GM23338 (cell line): Measurements from ENCODE around the gene RGS3. TPM values are rescaled to one million over a fixed set of nuclear protein-coding genes. Genes with fewer than 3 reads are reported as not detected.

ENCODE experiments used
- ATAC-seq: fragments of 200-7000 bp; cut with Tn5 transposase; 3 replicates; pipeline ENCODE4 v1.9.1; 2020
- DNase-seq: peaks from one replicate; pipeline ENCODE4 v3.0.0-alpha.2; 2015; ENCODE audit warnings: low spot score
- H2AFZ ChIP-seq: fragments of 200-600 bp; sonication (generic); 2 replicates; pipeline ENCODE4 v1.8.0; 2016; ENCODE audit warnings: antibody characterized with exemption, mild to moderate bottlenecking, moderate library complexity
- H3F3A ChIP-seq: fragments of 200-600 bp; sonication (generic); replicated peaks from 2 replicates; pipeline ENCODE4 v1.8.0; 2017; ENCODE audit warnings: antibody characterized with exemption, mixed run types, low read depth
- H3K27ac ChIP-seq: fragments of 200-600 bp; sonication (generic); 2 replicates; pipeline ENCODE4 v1.6.1; 2016; ENCODE audit warnings: low read depth
- H3K27me3 ChIP-seq: fragments of 200-600 bp; sonication (generic); 2 replicates; pipeline ENCODE4 v1.8.0; 2016; ENCODE audit warnings: mild to moderate bottlenecking, mixed run types, moderate library complexity; ENCODE audit not compliant: insufficient read depth
- H3K36me3 ChIP-seq: fragments of 200-600 bp; sonication (generic); 2 replicates; pipeline ENCODE4 v1.8.0; 2016; ENCODE audit warnings: mild to moderate bottlenecking; ENCODE audit not compliant: insufficient read depth
- H3K4me1 ChIP-seq: fragments of 200-600 bp; sonication (generic); 2 replicates; pipeline ENCODE4 v1.8.0; 2016; ENCODE audit warnings: mild to moderate bottlenecking, moderate library complexity; ENCODE audit not compliant: insufficient read depth
- H3K4me2 ChIP-seq: fragments of 200-600 bp; sonication (generic); 2 replicates; pipeline ENCODE4 v1.7.1; 2017; ENCODE audit warnings: mixed run types
- H3K4me3 ChIP-seq: fragments of 200-600 bp; sonication (generic); 2 replicates; pipeline ENCODE4 v1.6.1; 2016; ENCODE audit warnings: mixed run types
- H3K79me2 ChIP-seq: fragments of 200-600 bp; sonication (generic); replicated peaks from 2 replicates; pipeline ENCODE4 v1.8.0; 2017; ENCODE audit warnings: mild to moderate bottlenecking; ENCODE audit not compliant: insufficient read depth
- H3K9me2 ChIP-seq: fragments of 200-600 bp; sonication (generic); 2 replicates; pipeline ENCODE4 v1.8.0; 2017; ENCODE audit not compliant: insufficient read depth
- H4K20me1 ChIP-seq: fragments of 200-600 bp; sonication (generic); replicated peaks from 2 replicates; pipeline ENCODE4 v1.8.0; 2017; ENCODE audit warnings: mild to moderate bottlenecking; ENCODE audit not compliant: insufficient read depth
- H3K27ac Mint-ChIP-seq: 2 replicates; pipeline ENCODE4 v1.8.0; 2020; ENCODE audit warnings: inconsistent platforms, mild to moderate bottlenecking, moderate library complexity, mixed read lengths
- H3K27me3 Mint-ChIP-seq: 3 replicates; pipeline ENCODE4 v1.8.0; 2022; ENCODE audit warnings: low read depth, mild to moderate bottlenecking, moderate library complexity, mixed read lengths, inconsistent platforms; ENCODE audit not compliant: insufficient read depth, poor library complexity
- H3K36me3 Mint-ChIP-seq: 3 replicates; pipeline ENCODE4 v1.8.0; 2021; ENCODE audit warnings: low read depth, mild to moderate bottlenecking, inconsistent platforms, moderate library complexity, mixed read lengths
- H3K4me1 Mint-ChIP-seq: 3 replicates; pipeline ENCODE4 v1.8.0; 2020; ENCODE audit warnings: mild to moderate bottlenecking, inconsistent platforms, mixed read lengths
- H3K4me3 Mint-ChIP-seq: 3 replicates; pipeline ENCODE4 v1.8.0; 2021; ENCODE audit warnings: moderate library complexity, mild to moderate bottlenecking, inconsistent platforms, mixed read lengths
- H3K9me3 Mint-ChIP-seq: 3 replicates; pipeline ENCODE4 v1.8.0; 2020; ENCODE audit warnings: moderate library complexity, mild to moderate bottlenecking, inconsistent platforms, mixed read lengths
- CREB1 ChIP-seq: fragments of 250-450 bp; sonication (Bioruptor Pico); IDR thresholded peaks from 2 replicates; pipeline ENCODE4 v1.5.0; 2020; ENCODE audit warnings: low read depth, mild to moderate bottlenecking, moderate library complexity
- CTCF ChIP-seq, 2 experiments: fragments of 200-600 bp in 1 of 2; sonication (generic) in 1 of 2; conservative IDR thresholded peaks; 2 replicates each; pipeline versions ENCODE4 v1.5.1 to v1.6.1; 2016 to 2017; ENCODE audit warnings: antibody characterized with exemption in 2 of 2, low read depth in 2 of 2, mild to moderate bottlenecking in 2 of 2, moderate library complexity in 1 of 2
- ETS1 ChIP-seq: IDR thresholded peaks from 2 replicates; pipeline ENCODE4 v1.6.1; 2016; ENCODE audit warnings: antibody characterized with exemption
- EZH2 ChIP-seq: fragments of 200-600 bp; sonication (generic); IDR thresholded peaks from one replicate; pipeline ENCODE4 v1.8.0; 2017; ENCODE audit warnings: antibody characterized with exemption, mild to moderate bottlenecking, low read depth; ENCODE audit not compliant: unreplicated experiment
- EZH2phosphoT487 ChIP-seq: fragments of 200-600 bp; sonication (generic); IDR thresholded peaks from one replicate; pipeline ENCODE4 v1.8.1; 2018; ENCODE audit warnings: antibody characterized with exemption; ENCODE audit not compliant: unreplicated experiment
- JUNB ChIP-seq: IDR thresholded peaks from one replicate; pipeline ENCODE4 v1.6.1; 2016; ENCODE audit warnings: antibody characterized with exemption; ENCODE audit not compliant: unreplicated experiment
- NANOG ChIP-seq: IDR thresholded peaks from 2 replicates; pipeline ENCODE4 v1.6.1; 2016; ENCODE audit warnings: antibody characterized with exemption, borderline replicate concordance
- POLR2AphosphoS5 ChIP-seq: IDR thresholded peaks from 2 replicates; pipeline ENCODE4 v1.6.1; 2016; ENCODE audit warnings: antibody characterized with exemption, low read depth
- REST ChIP-seq: IDR thresholded peaks from one replicate; pipeline ENCODE4 v1.6.1; 2018; ENCODE audit warnings: antibody characterized with exemption; ENCODE audit not compliant: unreplicated experiment
- STAT1 ChIP-seq: IDR thresholded peaks from one replicate; pipeline ENCODE4 v1.6.1; 2016; ENCODE audit warnings: antibody characterized with exemption; ENCODE audit not compliant: unreplicated experiment
- ZNF114 ChIP-seq: fragments of 250-450 bp; sonication (Bioruptor Pico); IDR thresholded peaks from 2 replicates; pipeline ENCODE4 v1.5.0; 2020; ENCODE audit warnings: mild to moderate bottlenecking, moderate library complexity
- ZNF331 ChIP-seq: fragments of 250-450 bp; sonication (Bioruptor Pico); IDR thresholded peaks from 2 replicates; pipeline ENCODE4 v1.5.0; 2020; ENCODE audit warnings: low read depth, mild to moderate bottlenecking, moderate library complexity
- polyA plus RNA-seq: library from polyadenylated mRNA; unstranded; fragments of >200 nt; fragmentation: Nextera tagmentation; extraction: Ambion mirVana; gene quantifications from 2 replicates; pipeline ENCODE4 v1.2.1, GENCODE V29; 2016
- total RNA-seq: library from RNA; depleted of rRNA; stranded (reverse); fragments of >200 nt; shearing (Covaris generic); gene quantifications from 2 replicates; pipeline ENCODE4 v1.2.3, GENCODE V29; 2014

RGS3 gene
- total and polyA plus RNA-seq, 2 experiments from 2014 or later, result 14.2 to 24.3 TPM

- Histone ChIP-seq H3F3A (no peaks in the 10 kb centered on the region), H3K36me3 (no peaks in the 10 kb centered on the region), H3K27me3 (0 out of 2 replicates have a peak, but pooled peaks cover 2% of the 10 kb centered on the region), H3K4me1 (peaks cover 31% of the 10 kb centered on the region), H4K20me1 (no peaks in the 10 kb centered on the region), H3K79me2 (no peaks in the 10 kb centered on the region), H3K4me3 (no peak overlapping the region), H3K4me2 (no peak overlapping the region), H3K27ac (no peak overlapping the region), H3K9me2 (no peaks in the 10 kb centered on the region), H2AFZ (no peak overlapping the region)
- TF ChIP-seq POLR2AphosphoS5 (no peak), EZH2 (no peak), JUNB (no peak), ZNF114 (CRISPR knock-in tag) (no peak), CREB1 (no peak), CTCF (conservative IDR thresholded peaks at IDR 0.05; ENCODE audit: low read depth in 2 of 2) (no peak), NANOG (no peak), EZH2phosphoT487 (no peak), REST (no peak), STAT1 (no peak), ZNF331 (no peak), ETS1 (no peak)
- H3K9me3 Mint-ChIP-seq, result no peaks in the 10 kb centered on the region
- H3K27me3 Mint-ChIP-seq, result peaks cover 2% of the 10 kb centered on the region
- peaks cover 47% of the 10 kb centered on the region for H3K4me1 Mint-ChIP-seq
- ATAC-seq, result no peak
- H3K4me3 Mint-ChIP-seq, result no peak overlapping the region
- no peak for DNase-seq
- H3K27ac Mint-ChIP-seq, result 0 out of 2 replicates have a peak overlapping the region, but pooled peaks have one; percentile 89
- no peaks in the 10 kb centered on the region for H3K36me3 Mint-ChIP-seq
These were observed 158.5 kb downstream of the RGS3 start for GRCh38 chr9:113621980-113622379.
